Fibroblast of skin of right quadriceps (primary cell): ENCODE measurements around the gene L3MBTL3.
A peak's percentile ranks its signal among the peaks of the same experiment; 100 is the strongest.
"Not testable (repeated sequence)": the region's sequence is repeated elsewhere in the genome, so short reads cannot be mapped to it uniquely, and the experiment has no call there.

Source experiments
- DNase-seq: peaks from one replicate; pipeline ENCODE4 v3.0.0-alpha.2; 2013

The L3MBTL3 gene

DNA sequence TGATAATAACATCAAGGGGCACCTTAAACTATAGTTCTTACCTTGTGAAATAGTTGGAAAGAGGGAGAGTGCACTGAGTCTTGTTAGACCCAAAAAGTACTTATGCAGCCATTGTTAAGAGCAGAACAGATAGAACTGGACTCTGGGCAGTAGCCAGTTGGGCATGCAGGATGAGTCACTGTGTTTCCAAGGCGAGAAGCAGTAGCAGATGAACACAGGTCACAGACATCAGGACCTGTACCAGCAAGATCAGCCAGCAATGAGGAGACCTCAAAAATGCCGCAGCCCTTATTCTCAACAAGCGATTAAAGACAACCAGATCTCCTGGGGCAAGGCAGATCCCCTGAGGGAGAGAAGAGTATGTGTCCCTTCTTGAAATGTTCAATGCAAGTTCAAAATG, 125.3 kb downstream of the L3MBTL3 start:
- no peak for DNase-seq

DNA sequence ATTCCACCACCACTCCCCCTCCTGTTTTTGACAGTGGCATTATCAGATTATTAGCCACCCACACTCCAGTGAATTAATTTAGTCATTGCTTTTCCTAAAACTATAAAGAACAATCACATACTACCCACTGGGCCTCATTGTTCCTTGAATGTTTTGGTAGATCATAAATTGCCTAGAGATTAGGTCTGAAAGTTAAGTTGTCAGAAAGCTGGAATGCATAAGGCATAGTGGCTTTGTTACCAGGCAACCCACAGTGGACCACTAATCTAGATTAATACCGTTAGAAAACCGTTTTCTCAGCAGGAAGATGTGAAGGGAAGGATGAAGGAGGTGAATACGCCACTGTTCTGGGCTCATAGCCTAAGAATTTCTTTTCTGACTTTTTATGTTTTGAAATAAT, 128.7 kb downstream of the L3MBTL3 start:
- DNase-seq, result no peak

GRCh38 chr6:130148181-130148580, 129.8 kb downstream of the L3MBTL3 start:
- no peak for DNase-seq

DNA sequence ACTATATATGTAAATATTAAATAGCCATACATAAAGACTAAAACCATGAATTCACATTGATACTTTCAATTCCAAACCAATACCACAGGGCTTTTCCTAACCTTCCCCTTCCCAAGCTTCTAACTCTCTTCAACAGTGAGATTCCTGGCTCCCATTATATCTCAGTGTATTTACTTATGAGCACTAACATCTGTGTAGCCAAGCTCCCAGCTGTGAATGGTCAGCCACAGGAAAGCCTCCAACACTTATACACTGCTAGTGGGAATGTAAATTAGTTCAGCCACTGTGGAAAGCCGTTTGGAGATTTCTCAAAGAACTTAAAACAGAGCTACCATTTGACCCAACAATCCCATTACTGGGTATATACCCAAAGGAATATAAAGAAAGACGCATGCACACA, 130.6 kb downstream of the L3MBTL3 start:
- DNase-seq, result not testable (repeated sequence)

GRCh38 chr6:130150906-130151305, 132.5 kb downstream of the L3MBTL3 start:
- no peak for DNase-seq

- DNase-seq, result no peak
These were observed 134.6 kb downstream of the L3MBTL3 start for GRCh38 chr6:130152908-130153510.

- no peak for DNase-seq
These were observed 138.5 kb downstream of the L3MBTL3 start for GRCh38 chr6:130156908-130157307.

- no peak for DNase-seq
These were observed 139.7 kb downstream of the L3MBTL3 start for GRCh38 chr6:130158056-130158455.

DNA sequence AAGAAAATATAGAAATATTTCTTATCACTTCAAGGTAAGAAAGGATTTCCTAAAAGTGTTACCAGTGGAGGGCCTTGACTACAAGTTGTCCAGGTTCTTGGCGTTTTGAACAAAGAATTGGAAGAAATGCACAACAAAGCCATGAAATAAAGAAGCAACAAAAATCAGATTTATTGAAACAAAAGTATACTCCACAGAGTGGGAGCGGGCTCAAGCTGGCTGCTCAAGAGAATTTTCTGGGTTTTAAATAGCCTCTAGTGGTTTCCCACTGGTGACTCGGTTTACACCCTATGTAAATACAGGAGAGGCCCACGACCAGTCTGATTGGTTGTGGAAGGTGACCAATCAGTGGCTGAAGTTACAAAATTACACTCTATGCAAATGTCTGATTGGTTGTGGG, 140.2 kb downstream of the L3MBTL3 start:
- no peak for DNase-seq

DNA sequence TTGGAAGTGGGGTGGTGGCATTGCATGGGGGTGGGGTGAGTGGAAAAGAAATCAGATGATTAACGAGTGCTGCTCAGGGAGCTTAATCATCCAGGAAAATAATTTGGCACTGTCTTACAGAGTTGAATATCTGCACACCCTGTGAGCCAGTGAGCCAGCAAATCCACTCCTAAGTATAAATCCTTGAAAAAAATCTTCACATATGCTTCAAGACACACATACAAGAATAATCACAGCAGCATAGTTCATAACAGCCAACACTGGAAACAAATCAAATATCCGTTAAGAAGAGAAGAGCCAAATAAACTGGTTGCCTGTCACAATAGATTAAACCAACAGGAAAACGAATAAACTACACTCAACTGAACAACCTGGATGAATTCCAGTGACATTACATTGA, 141.6 kb downstream of the L3MBTL3 start:
- no peak for DNase-seq

GRCh38 chr6:130161683-130162404, 143.5 kb downstream of the L3MBTL3 start:
- DNase-seq, result no peak

DNA sequence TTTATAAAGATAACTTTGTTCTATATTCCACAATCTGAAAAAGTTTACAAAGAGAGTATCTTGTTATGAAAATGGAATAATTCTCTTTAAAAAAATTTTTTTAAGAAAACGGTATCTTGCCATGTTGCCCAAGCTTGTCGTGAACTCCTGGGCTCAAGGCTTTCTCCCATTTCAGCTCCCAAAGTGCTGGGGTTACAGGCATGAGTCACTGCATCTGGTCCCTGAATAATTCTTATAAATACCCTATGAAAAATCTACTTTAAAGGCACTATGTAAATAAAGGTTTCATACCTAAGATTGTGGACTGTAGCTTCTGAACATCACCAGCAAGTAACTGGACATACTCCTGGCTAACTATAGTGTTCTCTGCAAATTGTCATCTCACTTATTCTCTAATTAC, 144.0 kb downstream of the L3MBTL3 start:
- DNase-seq, result no peak

GRCh38 chr6:130163266-130163665, 144.9 kb downstream of the L3MBTL3 start:
- DNase-seq, result no peak

- no peak for DNase-seq
These were observed 145.9 kb downstream of the L3MBTL3 start for GRCh38 chr6:130164251-130164650.

GRCh38 chr6:130167655-130168054, 149.3 kb downstream of the L3MBTL3 start:
- peak; percentile 55 for DNase-seq

DNA sequence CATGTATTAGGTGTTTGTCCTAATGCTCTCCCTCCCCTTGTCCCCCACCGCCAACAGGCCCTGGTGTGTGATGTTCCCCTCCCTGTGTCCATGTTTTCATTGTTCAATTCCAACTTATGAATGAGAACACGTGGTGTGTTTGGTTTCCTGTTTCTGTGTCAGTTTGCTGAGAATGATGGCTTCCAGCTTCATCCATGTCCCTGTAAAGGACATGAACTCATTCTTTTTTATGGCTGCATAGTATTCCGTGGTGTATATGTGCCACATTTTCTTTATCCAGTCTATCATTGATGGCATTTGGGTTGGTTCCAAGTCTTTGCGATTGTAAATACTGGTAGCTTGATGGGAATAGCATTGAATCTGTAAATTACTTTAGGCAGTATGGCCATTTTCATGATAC, 151.8 kb downstream of the L3MBTL3 start:
- not testable (repeated sequence) for DNase-seq

GRCh38 chr6:130173377-130174004, 155.1 kb downstream of the L3MBTL3 start:
- DNase-seq, result not testable (repeated sequence)

DNA sequence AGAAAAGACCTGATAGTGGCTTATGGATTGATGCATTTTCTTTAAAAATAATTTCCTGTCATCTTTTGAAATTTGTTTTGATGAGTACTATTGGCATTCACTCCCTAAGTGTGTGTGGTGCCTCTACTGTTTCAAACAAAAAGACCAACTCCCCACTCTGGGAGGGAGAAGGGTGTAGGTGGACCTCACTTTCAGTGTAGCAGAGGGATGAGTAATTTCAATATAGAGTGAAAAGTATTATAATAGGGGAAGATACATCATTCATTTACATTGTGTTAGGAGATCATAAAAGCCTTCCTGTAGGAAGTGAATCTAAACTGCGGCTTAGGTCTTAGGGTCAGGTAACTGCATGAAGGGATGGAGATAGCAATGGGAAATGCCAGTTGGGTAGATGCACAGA, 158.0 kb downstream of the L3MBTL3 start:
- no peak for DNase-seq

DNA sequence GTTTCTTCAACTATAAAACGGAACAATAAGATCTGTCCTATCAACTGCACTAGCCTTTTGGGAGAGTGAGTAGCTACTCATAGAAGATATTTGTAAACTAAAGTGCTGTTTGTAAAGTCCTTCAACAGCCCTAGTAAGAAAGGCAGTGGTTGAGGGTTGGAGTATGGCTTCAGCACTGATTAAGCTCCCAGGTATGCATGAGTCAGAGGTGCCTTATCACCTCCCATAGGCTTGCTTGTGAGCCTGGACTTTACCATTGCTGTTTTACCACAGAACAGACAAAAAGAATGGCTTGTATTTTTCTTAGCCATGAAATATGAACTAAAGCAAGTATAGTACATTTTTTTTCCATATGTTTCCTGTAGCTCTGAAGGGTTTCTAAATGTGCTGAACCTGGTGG, 160.3 kb downstream of the L3MBTL3 start:
- DNase-seq, result peak; percentile 92

DNA sequence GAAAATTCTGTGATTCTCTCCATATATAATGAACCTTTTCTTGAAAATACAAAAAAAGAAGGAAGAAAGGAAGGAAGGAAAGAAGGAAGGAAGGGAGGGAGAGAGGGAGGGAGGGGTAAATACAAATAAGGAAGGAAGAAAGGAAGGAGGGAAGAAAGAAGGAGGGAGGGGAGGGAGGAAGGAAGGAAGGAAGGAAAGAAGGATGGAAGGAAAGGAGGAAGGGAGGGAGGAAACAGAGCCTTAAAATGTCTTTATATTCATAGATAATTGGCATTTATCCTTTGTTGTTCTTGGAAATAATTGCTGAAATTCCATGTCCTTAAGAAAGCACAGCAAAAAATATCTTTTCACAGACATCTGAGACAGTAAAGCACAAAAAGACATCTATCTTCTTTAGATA, 164.1 kb downstream of the L3MBTL3 start:
- DNase-seq, result no peak

GRCh38 chr6:130183271-130184222, 165.2 kb downstream of the L3MBTL3 start:
- no peak for DNase-seq

DNA sequence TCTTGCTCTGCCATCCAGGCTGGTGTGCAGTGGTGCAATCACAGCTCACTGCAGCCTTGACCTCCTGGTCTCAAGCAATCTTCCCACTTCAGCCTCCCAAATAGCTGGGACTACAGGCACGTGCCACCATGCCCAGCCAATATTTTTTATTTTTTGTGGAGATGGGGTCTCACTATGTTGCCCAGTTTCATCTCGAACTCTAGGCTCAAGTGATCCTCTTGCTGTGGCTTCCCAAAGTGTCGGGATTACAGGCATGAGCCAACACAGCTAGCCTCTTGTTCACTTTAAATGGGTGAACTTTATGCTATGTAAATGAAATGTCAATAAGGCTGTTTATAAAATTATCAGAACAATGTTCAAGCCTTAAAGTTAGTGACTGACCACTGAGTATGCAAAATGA, 167.3 kb downstream of the L3MBTL3 start:
- DNase-seq, result no peak
